Right cardiac atrium (tissue), 5 donors: ENCODE measurements around the gene NAA20. TPM values are rescaled to one million over a fixed set of nuclear protein-coding genes. Genes with fewer than 3 reads are reported as not detected.
A peak's percentile ranks its signal among the peaks of the same experiment; 100 is the strongest.
"Not testable (repeated sequence)": the region's sequence is repeated elsewhere in the genome, so short reads cannot be mapped to it uniquely, and the experiment has no call there.

ENCODE experiments used
- ATAC-seq, 2 donors: fragments of 200-7000 bp; cut with Tn5 transposase; one replicate each; pipeline versions ENCODE4 v1.8.0 to v1.9.1; 2020; ENCODE audit warnings: moderate library complexity in 2 of 2, mild to moderate bottlenecking in 1 of 2
- DNase-seq, 3 donors: peaks; one replicate each; pipeline ENCODE4 v3.0.0-alpha.2; 2020
- H3K27ac ChIP-seq: one replicate; pipeline ENCODE4 v1.5.1; 2013; ENCODE audit warnings: mild to moderate bottlenecking, low read length, control low read depth, moderate library complexity
- H3K27me3 ChIP-seq: one replicate; pipeline ENCODE4 v1.6.1; 2013; ENCODE audit not compliant: control insufficient read depth, insufficient read depth
- H3K4me1 ChIP-seq: one replicate; pipeline ENCODE4 v1.6.1; 2013; ENCODE audit warnings: low read length; ENCODE audit not compliant: control insufficient read depth, insufficient read depth
- H3K4me3 ChIP-seq: one replicate; pipeline ENCODE4 v1.5.1; 2013; ENCODE audit warnings: low read length, control low read depth
- H3K9me3 ChIP-seq: one replicate; pipeline ENCODE4 v1.6.1; 2013; ENCODE audit warnings: low read length; ENCODE audit not compliant: control insufficient read depth
- WGBS: extraction: QIAGEN DNeasy Blood & Tissue Kit; methylation state at CpG from one replicate; pipeline ENCODE4 v1.1.7; 2013; 5-methylcytosine and 5-hydroxymethylcytosine counted together
- intact Hi-C, 4 donors: fragments of 100-400 bp; cut with DNase I; formaldehyde crosslinking; loops; one replicate each; pipeline versions ENCODE4 v1.11.0 to v1.14.0; 2022 to 2023
- polyA plus RNA-seq: library from polyadenylated mRNA; stranded (reverse); fragments of 200-250 nt; gene quantifications from one replicate; pipeline ENCODE4 v1.2.3, GENCODE V29; 2013
- total RNA-seq, 4 donors: library from RNA; stranded (reverse); fragmentation: NEBNext Ultra II Directional; extraction: Animal tissue kit (Norgen Biotek cat#: 25700); gene quantifications; one replicate each; pipeline ENCODE4 v1.2.1, GENCODE V29; 2021
- donor health status: healthy with polysubstance abuse.
- donor health status: DM: no; HTN: yes; CAD: no.
- donor health status: DM: no; HTN: no; CAD: no.
- donor health status: DM: no; HTN: yes; CAD: no; lungs with severe emphysema.
- donor health status: DM: yes; HTN: yes; CAD: no.

Gene NAA20
- total and polyA plus RNA-seq, 5 donors = 49.4 to 82.9 (median 55.6) TPM

DNA sequence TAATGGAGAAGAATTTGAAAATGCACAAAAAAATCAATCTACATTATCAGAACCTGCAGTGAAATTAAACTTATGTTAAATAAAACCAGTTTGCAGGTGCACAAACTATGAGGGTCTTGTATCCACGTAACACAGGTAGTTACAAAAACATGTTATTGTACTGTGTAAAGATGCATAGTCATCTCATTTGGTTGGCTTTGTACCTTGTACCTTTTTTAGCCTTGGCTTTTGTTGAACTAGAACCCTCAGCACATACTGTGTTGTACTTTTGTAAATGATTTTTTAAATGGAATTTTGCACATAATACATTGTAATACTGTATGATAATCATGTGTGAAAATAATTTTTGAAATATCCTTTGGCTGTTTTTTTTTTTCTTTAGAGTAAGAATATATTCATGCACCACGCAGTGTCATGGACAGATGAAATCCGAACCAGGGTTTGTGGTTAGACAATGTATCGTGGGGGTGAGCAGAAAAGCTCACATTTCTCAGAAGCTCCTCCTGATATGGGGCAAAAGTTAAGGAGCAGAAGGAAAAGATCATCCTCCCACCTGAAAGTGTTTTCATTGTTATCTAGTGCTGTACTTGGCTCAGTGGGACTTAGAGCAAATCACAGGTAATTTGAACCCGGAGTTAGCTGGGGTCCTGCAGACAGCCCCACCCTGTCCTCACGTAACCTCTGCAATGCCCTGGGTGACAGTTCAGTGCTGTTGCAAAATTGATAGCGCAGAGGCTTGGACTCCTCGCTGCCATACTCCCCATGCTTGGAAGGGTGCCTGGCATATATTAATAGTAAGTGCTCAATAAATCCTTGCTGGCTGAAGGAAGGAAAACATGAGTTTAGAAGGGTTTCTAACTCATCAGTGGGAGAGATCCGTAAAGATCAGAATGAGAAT is 14.8 kb upstream of the NAA20 start:
- DNase-seq = no peak
- Histone ChIP-seq H3K4me3 (no peak overlapping the region), H3K9me3 (no peaks in the 10 kb centered on the region), H3K27me3 (no peaks in the 10 kb centered on the region), H3K27ac (peak overlapping the region; percentile 60), H3K4me1 (peaks cover 2% of the 10 kb centered on the region)
- peak; percentile 46 to 50 for ATAC-seq
- WGBS = 57% methylated on average over 9 of the region's 9 CpGs
- intact Hi-C loops = no loop called here

DNA sequence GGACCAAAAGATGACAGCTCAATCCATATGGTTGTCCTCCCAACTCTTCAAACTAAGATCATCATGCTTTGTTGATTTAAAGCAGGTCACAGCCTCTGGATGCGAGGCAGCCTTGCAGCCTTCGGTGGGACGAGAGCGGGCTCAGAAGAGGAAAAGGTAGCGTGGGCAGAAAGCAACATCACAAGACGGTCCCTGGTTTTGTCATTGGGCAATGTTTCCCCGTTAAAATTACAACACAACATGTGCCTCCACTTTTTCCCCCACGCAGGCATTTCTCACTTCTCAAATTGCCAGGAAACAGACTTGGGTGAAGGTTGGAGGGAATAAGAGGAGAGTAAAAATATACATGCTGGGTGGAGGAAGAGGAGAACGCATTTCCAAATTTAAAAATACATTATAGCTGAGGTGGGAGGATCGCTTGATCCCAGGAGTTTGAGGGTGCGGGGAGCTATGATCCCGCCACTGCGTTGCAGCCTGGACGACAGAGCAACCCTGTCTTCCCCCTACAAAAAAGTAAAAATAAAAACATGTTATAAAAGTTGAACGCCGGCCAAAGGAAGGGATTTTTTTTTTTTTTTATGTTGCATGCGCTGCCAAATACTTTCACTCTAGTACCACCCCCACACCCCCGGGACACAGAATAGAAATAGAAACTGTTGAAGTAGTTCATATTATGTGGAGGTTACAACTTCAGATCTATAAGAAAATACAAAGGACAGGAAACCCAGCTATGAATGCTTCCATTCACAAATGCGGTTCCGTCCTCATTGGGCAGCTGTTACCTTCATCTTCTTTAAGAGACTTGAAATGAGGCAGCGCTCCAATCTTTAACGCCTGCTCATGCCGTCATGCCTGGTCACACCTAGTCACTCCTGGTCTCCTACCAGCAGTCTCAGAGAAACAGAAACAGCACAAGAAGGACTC is 13.9 kb upstream of the NAA20 start:
- ATAC-seq (peak; percentile 67 to 72), DNase-seq (peak in 1 of 3 donors; percentile 72)
- H3K27ac ChIP-seq = peak overlapping the region; percentile 87
- peaks cover 2% of the 10 kb centered on the region for H3K4me1 ChIP-seq
- intact Hi-C loops = no loop called here
- no peaks in the 10 kb centered on the region for H3K27me3 ChIP-seq
- peak overlapping the region; percentile 33 for H3K4me3 ChIP-seq
- 10% methylated on average over 23 of the region's 23 CpGs for WGBS
- H3K9me3 ChIP-seq = no peaks in the 10 kb centered on the region

- H3K4me3 ChIP-seq = peak overlapping the region; percentile 33
- WGBS = 42% methylated on average over 6 of the region's 6 CpGs
- ATAC-seq, DNase-seq, H3K9me3 ChIP-seq, H3K27me3 ChIP-seq, intact Hi-C loops, H3K4me1 ChIP-seq: not testable (repeated sequence)
- H3K27ac ChIP-seq = peak overlapping the region; percentile 87
These were observed 13.2 kb upstream of the NAA20 start for GRCh38 chr20:20003955-20004322.

DNA sequence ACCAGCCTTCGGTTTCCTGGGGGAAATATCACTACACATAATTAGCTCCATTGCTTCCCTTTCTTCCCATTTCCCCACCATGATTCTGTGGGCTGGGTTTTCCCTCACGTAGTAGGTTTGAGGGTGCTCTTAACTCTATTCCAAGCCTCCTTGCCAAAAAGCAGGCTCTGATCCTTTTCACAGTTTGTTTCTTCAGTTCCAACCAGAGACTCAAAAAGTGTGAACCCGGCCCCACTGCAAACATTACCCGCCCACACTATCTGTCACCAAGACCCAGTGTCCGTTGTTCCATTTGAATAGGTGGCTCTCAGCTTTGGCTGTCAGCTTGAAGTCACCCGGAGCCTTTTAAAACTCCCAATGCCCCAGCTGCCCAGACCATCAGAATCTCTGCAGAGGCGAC is 11.8 kb upstream of the NAA20 start:
- Histone ChIP-seq H3K27me3 (no peaks in the 10 kb centered on the region), H3K9me3 (no peaks in the 10 kb centered on the region), H3K27ac (no peak overlapping the region), H3K4me3 (no peak overlapping the region), H3K4me1 (peaks cover 2% of the 10 kb centered on the region)
- ATAC-seq = no peak
- 53% methylated on average over 7 of the region's 7 CpGs for WGBS
- intact Hi-C loops = no loop called here
- DNase-seq = no peak

DNA sequence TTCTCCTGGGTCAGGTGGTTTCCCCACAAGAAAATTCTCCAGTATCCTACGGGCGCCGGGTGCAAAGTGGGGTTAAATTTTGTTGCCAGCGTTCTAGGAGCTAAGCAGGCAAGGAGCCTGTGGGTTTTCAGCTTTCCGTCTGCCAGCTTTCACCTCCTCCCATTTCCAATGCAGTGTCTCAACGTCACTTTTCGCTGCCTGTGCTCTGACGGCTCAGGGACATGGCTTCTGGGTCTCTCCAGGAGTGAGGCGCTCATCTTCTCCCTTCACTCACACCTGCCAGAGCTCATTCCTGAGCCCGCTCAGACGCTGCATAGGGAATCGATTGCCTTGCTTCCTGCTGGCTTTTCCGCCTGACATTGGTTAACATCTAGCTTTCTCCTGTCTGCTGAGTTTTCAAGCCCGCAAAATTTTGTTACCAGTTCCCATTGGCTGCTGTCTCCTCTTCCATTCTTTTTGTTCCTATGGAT is 7.3 kb upstream of the NAA20 start:
- no peak overlapping the region for H3K27ac ChIP-seq
- intact Hi-C loops = no loop called here
- H3K4me1 ChIP-seq = no peaks in the 10 kb centered on the region
- DNase-seq = no peak
- 62% methylated on average over 14 of the region's 14 CpGs for WGBS
- ATAC-seq = peak; percentile 21 to 46
- no peaks in the 10 kb centered on the region for H3K9me3 ChIP-seq
- H3K27me3 ChIP-seq = no peaks in the 10 kb centered on the region
- peak overlapping the region; percentile 31 for H3K4me3 ChIP-seq

- no peak for DNase-seq
- ATAC-seq = peak in 1 of 2 donors; percentile 45
- no peak overlapping the region for H3K4me3 ChIP-seq
- WGBS = 19% methylated on average over 4 of the region's 4 CpGs
- no peaks in the 10 kb centered on the region for H3K27me3 ChIP-seq
- intact Hi-C loops = no loop called here
- H3K27ac ChIP-seq = peak overlapping the region; percentile 15
- no peaks in the 10 kb centered on the region for H3K4me1 ChIP-seq
- H3K9me3 ChIP-seq = no peaks in the 10 kb centered on the region
These were observed 6.3 kb upstream of the NAA20 start for GRCh38 chr20:20010639-20011500.

GRCh38 chr20:20012541-20012940 is 4.6 kb upstream of the NAA20 start:
- no peak for DNase-seq
- WGBS = 79% methylated on average over 2 of the region's 2 CpGs
- Histone ChIP-seq H3K4me3 (no peak overlapping the region), H3K9me3 (no peaks in the 10 kb centered on the region), H3K27ac (no peak overlapping the region), H3K4me1 (no peaks in the 10 kb centered on the region), H3K27me3 (no peaks in the 10 kb centered on the region)
- intact Hi-C loops = no loop called here
- no peak for ATAC-seq

GRCh38 chr20:20014659-20015058 is 2.5 kb upstream of the NAA20 start:
- intact Hi-C loops = no loop called here
- peak in 1 of 2 donors; percentile 59 for ATAC-seq
- no peak overlapping the region for H3K4me3 ChIP-seq
- H3K27ac ChIP-seq = no peak overlapping the region
- WGBS = 43% methylated on average over 2 of the region's 2 CpGs
- peaks cover 7% of the 10 kb centered on the region for H3K4me1 ChIP-seq
- no peaks in the 10 kb centered on the region for H3K27me3 ChIP-seq
- peak in 2 of 3 donors; percentile 24 to 73 for DNase-seq
- H3K9me3 ChIP-seq = no peaks in the 10 kb centered on the region

DNA sequence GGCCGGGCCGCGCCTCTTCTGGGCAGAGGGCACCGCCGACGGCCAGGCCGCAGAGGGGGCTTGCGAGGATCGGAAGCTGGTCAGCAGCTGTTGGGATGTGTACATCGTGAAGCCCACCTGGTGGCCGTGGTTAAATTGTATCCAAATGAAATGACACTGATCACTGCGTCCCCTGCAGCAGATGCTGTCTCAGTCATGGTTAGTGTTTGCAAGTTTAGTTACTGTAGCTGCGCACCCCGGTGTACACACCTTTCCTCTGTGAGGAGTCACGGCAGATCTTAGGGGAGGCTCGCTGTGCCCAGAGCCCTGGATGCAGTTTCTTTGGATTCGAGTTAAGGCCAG is 653 bp downstream of the NAA20 start:
- H3K27ac ChIP-seq = no peak overlapping the region
- peak overlapping the region; percentile 63 for H3K4me3 ChIP-seq
- intact Hi-C loops = no loop called here
- ATAC-seq (no peak), DNase-seq (no peak)
- H3K27me3 ChIP-seq = no peaks in the 10 kb centered on the region
- H3K4me1 ChIP-seq = peaks cover 7% of the 10 kb centered on the region
- 4% methylated on average over 17 of the region's 17 CpGs for WGBS
- H3K9me3 ChIP-seq = no peaks in the 10 kb centered on the region

DNA sequence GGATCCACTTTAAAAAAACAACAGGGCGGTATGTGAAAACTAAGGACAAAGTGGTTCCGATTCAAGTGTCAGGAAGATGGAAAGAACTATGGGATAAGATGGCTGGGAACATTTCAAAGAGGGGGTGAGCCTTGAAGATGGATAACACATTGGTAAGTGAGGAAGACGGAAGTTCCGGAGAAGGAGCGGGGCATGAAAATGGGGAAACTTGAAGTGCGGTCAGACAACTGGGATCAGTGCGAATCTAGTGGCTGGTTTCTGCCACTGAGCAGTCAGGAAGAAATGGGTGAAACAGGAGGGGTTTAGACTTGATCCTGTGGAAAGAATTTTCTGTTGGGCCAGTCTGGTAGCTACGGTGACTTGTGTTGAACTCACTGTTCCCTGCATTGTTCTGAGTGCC is 1.2 kb downstream of the NAA20 start:
- 86% methylated on average over 8 of the region's 8 CpGs for WGBS
- DNase-seq = no peak
- Histone ChIP-seq H3K4me3 (peak overlapping the region; percentile 63), H3K27me3 (no peaks in the 10 kb centered on the region), H3K27ac (no peak overlapping the region), H3K9me3 (no peaks in the 10 kb centered on the region), H3K4me1 (peaks cover 7% of the 10 kb centered on the region)
- intact Hi-C loops = no loop called here
- ATAC-seq = no peak
